ENCODE measurements around the gene VCL.
A peak's percentile ranks its signal among the peaks of the same experiment; 100 is the strongest.
"Not testable (repeated sequence)": the region's sequence is repeated elsewhere in the genome, so short reads cannot be mapped to it uniquely, and the experiment has no call there.

The VCL gene

GRCh38 chr10:74039561-74040145 is 41.7 kb downstream of the VCL start:
- no peak for DNase-seq (ENCODE audit: low read depth in 3 of 3)

- DNase-seq (ENCODE audit: low read depth in 3 of 3) = no peak
Measured at GRCh38 chr10:74040200-74041126, 42.5 kb downstream of the VCL start.

- no peak for DNase-seq (ENCODE audit: low read depth in 3 of 3)
Measured at GRCh38 chr10:74044419-74044818, 46.5 kb downstream of the VCL start.

GRCh38 chr10:74047304-74047703 is 49.4 kb downstream of the VCL start:
- DNase-seq (ENCODE audit: low read depth in 3 of 3) = no peak

- no peak for DNase-seq (ENCODE audit: low read depth in 3 of 3)
Measured at GRCh38 chr10:74047871-74048270, 50.0 kb downstream of the VCL start.

- no peak for DNase-seq (ENCODE audit: low read depth in 3 of 3)
Measured at GRCh38 chr10:74048433-74048832, 50.5 kb downstream of the VCL start.

GRCh38 chr10:74049955-74050354 is 52.0 kb downstream of the VCL start:
- DNase-seq (ENCODE audit: low read depth in 3 of 3) = no peak

GRCh38 chr10:74050653-74051052 is 52.7 kb downstream of the VCL start:
- DNase-seq (ENCODE audit: low read depth in 3 of 3) = no peak

- no peak for DNase-seq (ENCODE audit: low read depth in 3 of 3)
Measured at GRCh38 chr10:74051736-74052342, 53.9 kb downstream of the VCL start.

- DNase-seq (ENCODE audit: low read depth in 3 of 3) = no peak
Measured at GRCh38 chr10:74052994-74053393, 55.1 kb downstream of the VCL start.

- DNase-seq (ENCODE audit: low read depth in 3 of 3) = no peak
Measured at GRCh38 chr10:74055383-74056049, 57.6 kb downstream of the VCL start.

- no peak for DNase-seq (ENCODE audit: low read depth in 3 of 3)
Measured at GRCh38 chr10:74056050-74056818, 58.3 kb downstream of the VCL start.

- DNase-seq (ENCODE audit: low read depth in 3 of 3) = no peak
Measured at GRCh38 chr10:74058071-74058470, 60.2 kb downstream of the VCL start.

- peak in 1 of 3 donors; percentile 5 for DNase-seq (ENCODE audit: low read depth in 3 of 3)
Measured at GRCh38 chr10:74058658-74059057, 60.7 kb downstream of the VCL start.

- no peak for DNase-seq (ENCODE audit: low read depth in 3 of 3)
Measured at GRCh38 chr10:74061104-74061503, 63.2 kb downstream of the VCL start.

- not testable (repeated sequence) for DNase-seq (ENCODE audit: low read depth in 3 of 3)
Measured at GRCh38 chr10:74061978-74062377, 64.1 kb downstream of the VCL start.

- DNase-seq (ENCODE audit: low read depth in 3 of 3) = no peak
Measured at GRCh38 chr10:74063256-74063655, 65.3 kb downstream of the VCL start.

- DNase-seq (ENCODE audit: low read depth in 3 of 3) = no peak
Measured at GRCh38 chr10:74067373-74068352, 69.7 kb downstream of the VCL start.

- DNase-seq (ENCODE audit: low read depth in 3 of 3) = no peak
Measured at GRCh38 chr10:74071157-74071556, 73.2 kb downstream of the VCL start.

- no peak for DNase-seq (ENCODE audit: low read depth in 3 of 3)
Measured at GRCh38 chr10:74072503-74072902, 74.6 kb downstream of the VCL start.
